Ishikawa (cell line): Measurements from ENCODE around the gene ELP5.

Experiments
- CEBPB ChIP-seq: IDR thresholded peaks from 2 replicates; pipeline ENCODE4 v1.6.1; 2012
- CREB1 ChIP-seq: IDR thresholded peaks from 2 replicates; pipeline ENCODE4 v1.6.1; 2012; ENCODE audit warnings: low read depth
- EGR1 ChIP-seq: IDR thresholded peaks from 2 replicates; pipeline ENCODE4 v1.6.1; 2012
- EP300 ChIP-seq: IDR thresholded peaks from 2 replicates; pipeline ENCODE4 v1.6.1; 2012; ENCODE audit warnings: borderline replicate concordance
- FOXM1 ChIP-seq: IDR thresholded peaks from 2 replicates; pipeline ENCODE4 v1.6.1; 2012; ENCODE audit warnings: low read depth, borderline replicate concordance
- NFIC ChIP-seq: IDR thresholded peaks from 2 replicates; pipeline ENCODE4 v1.6.1; 2012
- RAD21 ChIP-seq: IDR thresholded peaks from 2 replicates; pipeline ENCODE4 v1.6.1; 2012; ENCODE audit warnings: low read depth
- TAF1 ChIP-seq: IDR thresholded peaks from 2 replicates; pipeline ENCODE4 v1.6.1; 2012; ENCODE audit warnings: low read depth, mild to moderate bottlenecking
- TCF12 ChIP-seq: IDR thresholded peaks from 2 replicates; pipeline ENCODE4 v1.6.1; 2012; ENCODE audit warnings: low read depth
- TEAD4 ChIP-seq: IDR thresholded peaks from 2 replicates; pipeline ENCODE4 v1.6.1; 2012
- YY1 ChIP-seq: IDR thresholded peaks from 2 replicates; pipeline ENCODE4 v1.6.1; 2012; ENCODE audit warnings: low read depth
- ZBTB7A ChIP-seq: IDR thresholded peaks from 2 replicates; pipeline ENCODE4 v1.6.1; 2012; ENCODE audit warnings: low read depth
- TF ChIP-seq, protein P1 (sequence below): IDR thresholded peaks from 2 replicates; pipeline ENCODE4 v1.6.1; 2012
- TF ChIP-seq, protein P2 (sequence below): IDR thresholded peaks from 2 replicates; pipeline ENCODE4 v1.6.1; 2012
- TF ChIP-seq, protein P3 (sequence below): IDR thresholded peaks from 2 replicates; pipeline ENCODE4 v1.6.1; 2012; ENCODE audit warnings: low read depth, mild to moderate bottlenecking

The ELP5 gene

DNA sequence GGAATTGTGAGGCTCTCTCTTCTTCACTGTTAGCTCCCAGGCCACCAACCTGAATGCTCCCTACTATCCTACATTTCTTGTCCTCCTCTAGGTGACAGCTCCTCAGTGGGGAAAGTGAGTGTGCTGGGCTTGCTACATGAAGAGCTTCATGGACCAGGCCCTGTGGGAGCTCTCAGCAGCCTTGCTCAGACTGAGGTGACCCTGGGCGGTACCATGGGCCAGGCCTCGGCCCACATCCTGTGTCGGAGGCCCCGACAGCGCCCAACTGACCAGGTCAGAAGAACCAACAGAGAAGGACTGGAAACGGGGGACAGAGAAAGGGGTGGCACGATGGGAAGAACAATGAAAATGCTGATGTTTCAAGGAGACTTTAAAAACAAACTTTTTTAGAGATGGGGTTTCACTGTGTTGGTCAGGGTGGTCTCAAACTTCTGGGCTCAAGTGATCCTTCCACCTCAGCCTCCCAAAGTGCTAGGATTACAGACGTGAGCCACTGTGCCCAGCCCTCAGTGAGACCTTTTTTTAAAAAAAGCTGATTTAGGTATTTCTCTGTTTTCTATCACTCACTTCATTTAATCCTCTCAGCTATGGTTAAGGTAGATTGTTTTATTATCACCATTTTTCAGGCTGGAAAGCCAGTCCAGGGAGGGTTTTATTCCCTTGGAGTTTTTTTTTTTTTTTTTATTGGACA lies 4.9 kb downstream of the ELP5 start:
- no peak for TF ChIP-seq TEAD4
- TF ChIP-seq EP300 = no peak
- no peak for TF ChIP-seq CEBPB
- TF ChIP-seq TAF1 = no peak
- no peak for TF ChIP-seq NFIC
- no peak for TF ChIP-seq TCF12
- TF ChIP-seq, protein P1, sequence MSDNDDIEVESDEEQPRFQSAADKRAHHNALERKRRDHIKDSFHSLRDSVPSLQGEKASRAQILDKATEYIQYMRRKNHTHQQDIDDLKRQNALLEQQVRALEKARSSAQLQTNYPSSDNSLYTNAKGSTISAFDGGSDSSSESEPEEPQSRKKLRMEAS = no peak
- TF ChIP-seq ZBTB7A = no peak
- no peak for TF ChIP-seq EGR1
- TF ChIP-seq YY1 = no peak
- TF ChIP-seq FOXM1 = no peak
- no peak for TF ChIP-seq RAD21
- TF ChIP-seq, protein P2, sequence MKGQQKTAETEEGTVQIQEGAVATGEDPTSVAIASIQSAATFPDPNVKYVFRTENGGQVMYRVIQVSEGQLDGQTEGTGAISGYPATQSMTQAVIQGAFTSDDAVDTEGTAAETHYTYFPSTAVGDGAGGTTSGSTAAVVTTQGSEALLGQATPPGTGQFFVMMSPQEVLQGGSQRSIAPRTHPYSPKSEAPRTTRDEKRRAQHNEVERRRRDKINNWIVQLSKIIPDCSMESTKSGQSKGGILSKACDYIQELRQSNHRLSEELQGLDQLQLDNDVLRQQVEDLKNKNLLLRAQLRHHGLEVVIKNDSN = no peak
- no peak for TF ChIP-seq CREB1

DNA sequence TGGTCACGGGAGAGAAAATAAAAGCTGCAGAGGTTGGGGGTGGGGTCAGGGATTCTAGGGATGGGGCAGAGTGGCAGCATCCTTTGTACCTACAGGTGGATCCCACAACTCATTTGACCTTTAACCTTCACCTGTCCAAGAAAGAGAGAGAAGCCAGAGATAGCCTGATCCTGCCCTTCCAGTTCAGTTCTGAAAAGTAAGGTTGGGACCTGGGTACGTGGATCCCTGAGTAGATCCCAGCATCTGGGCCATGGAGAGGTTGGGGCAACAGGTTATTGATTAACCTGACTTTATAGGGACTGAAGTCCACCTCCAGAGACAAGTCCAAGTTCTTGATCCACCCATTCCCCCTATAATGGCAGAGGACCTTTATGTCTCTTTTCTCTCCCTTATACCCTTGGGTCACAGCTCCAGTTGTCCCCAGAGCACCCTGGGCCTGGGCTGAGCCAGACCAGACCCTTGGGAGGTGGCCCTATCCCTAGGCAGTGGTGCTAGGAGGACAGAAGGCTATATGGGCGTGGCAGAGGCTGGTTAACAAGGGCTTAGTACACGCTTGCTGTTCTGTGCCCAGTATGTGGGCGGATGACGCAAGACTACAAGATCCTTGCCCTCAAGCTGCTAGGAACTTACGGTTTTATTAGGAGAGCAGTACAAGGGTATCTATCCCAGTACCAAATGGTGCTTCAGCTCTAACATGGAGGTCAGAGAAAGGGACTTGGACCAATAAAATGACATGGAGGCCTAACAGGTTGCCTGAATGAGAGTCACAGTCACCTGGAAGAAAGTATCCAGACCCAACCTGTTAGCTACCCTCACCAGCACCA lies 6.9 kb downstream of the ELP5 start:
- peak; percentile 82 for TF ChIP-seq EGR1
- no peak for TF ChIP-seq EP300
- no peak for TF ChIP-seq RAD21
- no peak for TF ChIP-seq ZBTB7A
- no peak for TF ChIP-seq TCF12
- TF ChIP-seq, protein P1 = no peak
- TF ChIP-seq TEAD4 = no peak
- no peak for TF ChIP-seq YY1
- peak; percentile 86 for TF ChIP-seq CEBPB
- no peak for TF ChIP-seq NFIC
- TF ChIP-seq FOXM1 = no peak
- no peak for TF ChIP-seq CREB1
- TF ChIP-seq, protein P2 = no peak
- TF ChIP-seq TAF1 = no peak
- TF ChIP-seq, protein P3, sequence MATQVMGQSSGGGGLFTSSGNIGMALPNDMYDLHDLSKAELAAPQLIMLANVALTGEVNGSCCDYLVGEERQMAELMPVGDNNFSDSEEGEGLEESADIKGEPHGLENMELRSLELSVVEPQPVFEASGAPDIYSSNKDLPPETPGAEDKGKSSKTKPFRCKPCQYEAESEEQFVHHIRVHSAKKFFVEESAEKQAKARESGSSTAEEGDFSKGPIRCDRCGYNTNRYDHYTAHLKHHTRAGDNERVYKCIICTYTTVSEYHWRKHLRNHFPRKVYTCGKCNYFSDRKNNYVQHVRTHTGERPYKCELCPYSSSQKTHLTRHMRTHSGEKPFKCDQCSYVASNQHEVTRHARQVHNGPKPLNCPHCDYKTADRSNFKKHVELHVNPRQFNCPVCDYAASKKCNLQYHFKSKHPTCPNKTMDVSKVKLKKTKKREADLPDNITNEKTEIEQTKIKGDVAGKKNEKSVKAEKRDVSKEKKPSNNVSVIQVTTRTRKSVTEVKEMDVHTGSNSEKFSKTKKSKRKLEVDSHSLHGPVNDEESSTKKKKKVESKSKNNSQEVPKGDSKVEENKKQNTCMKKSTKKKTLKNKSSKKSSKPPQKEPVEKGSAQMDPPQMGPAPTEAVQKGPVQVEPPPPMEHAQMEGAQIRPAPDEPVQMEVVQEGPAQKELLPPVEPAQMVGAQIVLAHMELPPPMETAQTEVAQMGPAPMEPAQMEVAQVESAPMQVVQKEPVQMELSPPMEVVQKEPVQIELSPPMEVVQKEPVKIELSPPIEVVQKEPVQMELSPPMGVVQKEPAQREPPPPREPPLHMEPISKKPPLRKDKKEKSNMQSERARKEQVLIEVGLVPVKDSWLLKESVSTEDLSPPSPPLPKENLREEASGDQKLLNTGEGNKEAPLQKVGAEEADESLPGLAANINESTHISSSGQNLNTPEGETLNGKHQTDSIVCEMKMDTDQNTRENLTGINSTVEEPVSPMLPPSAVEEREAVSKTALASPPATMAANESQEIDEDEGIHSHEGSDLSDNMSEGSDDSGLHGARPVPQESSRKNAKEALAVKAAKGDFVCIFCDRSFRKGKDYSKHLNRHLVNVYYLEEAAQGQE = no peak

DNA sequence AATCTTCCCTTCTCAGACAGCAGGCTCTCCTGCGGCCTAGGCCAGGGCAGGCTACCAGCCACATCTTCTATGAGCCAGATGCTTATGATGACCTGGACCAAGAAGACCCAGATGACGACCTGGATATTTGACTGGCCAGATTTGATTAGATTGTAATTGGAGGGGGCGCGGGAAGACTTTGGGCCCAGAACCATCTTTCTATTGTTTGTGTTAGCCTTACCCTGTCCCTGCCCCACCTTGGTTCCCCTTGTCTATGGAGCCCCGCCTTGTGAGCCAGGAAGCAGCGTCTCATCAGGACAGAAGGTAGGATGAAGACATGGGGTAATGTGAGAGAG lies 7.5 kb downstream of the ELP5 start:
- TF ChIP-seq NFIC (no peak), EGR1 (no peak), FOXM1 (no peak), RAD21 (no peak), TEAD4 (no peak), ZBTB7A (no peak), EP300 (no peak), YY1 (no peak), CREB1 (no peak), TAF1 (no peak), TCF12 (no peak), CEBPB (no peak)
- TF ChIP-seq, protein P1 = no peak
- TF ChIP-seq, protein P2 = no peak
- TF ChIP-seq, protein P3 = no peak

DNA sequence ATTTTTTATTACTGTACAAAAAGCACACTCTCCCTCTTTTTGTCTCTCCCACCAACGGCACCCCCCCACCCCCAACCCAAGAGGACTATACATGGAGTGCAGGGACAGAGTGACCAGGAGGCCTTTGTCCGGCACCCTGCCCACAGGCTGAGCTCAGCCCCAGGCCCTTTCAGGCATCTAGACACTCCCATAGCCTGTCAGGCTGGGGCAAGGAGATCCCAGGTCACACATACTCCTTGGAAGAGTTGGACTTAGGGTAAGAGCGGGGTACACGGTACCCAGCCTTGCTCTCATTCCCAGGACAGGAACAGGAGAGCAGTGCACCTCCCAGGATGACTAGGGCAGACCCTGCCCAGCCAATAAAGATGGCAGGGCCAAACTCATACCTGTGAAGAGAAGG lies 8.1 kb downstream of the ELP5 start:
- TF ChIP-seq CREB1 (no peak), EGR1 (no peak), NFIC (no peak), EP300 (no peak), TAF1 (no peak), ZBTB7A (no peak), YY1 (no peak), RAD21 (no peak), TEAD4 (no peak)
- TF ChIP-seq, protein P3 = no peak
- TF ChIP-seq, protein P2 = no peak
